Superior temporal gyrus (tissue), 1 donor: ENCODE measurements around the gene GTF2I.
"Not testable (repeated sequence)": the region's sequence is repeated elsewhere in the genome, so short reads cannot be mapped to it uniquely, and the experiment has no call there.

ENCODE experiments used
- DNase-seq: peaks from one replicate; pipeline ENCODE4 v3.0.0-alpha.2; 2016; ENCODE audit errors: extremely low spot score

The GTF2I gene

DNA sequence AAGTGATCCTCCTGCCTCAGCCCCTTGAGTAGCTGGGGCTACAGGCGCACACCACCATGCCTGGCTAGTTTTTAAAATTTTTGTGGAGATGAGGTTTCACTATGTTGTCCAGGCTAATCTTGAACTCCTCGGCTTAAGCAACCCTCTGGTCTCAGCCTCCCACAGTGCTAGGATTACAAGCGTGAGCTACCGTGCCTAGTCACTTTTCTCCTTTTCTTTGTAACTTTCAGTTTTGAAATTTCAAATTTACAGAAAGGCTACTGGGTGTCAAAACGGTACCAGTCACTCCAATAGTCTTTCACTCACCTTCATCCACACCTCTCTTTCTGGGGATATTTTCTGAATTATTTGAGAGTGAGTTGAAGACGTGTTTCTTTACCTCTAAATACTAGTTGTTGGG, 117.6 kb downstream of the GTF2I start:
- DNase-seq, result not testable (repeated sequence)

DNA sequence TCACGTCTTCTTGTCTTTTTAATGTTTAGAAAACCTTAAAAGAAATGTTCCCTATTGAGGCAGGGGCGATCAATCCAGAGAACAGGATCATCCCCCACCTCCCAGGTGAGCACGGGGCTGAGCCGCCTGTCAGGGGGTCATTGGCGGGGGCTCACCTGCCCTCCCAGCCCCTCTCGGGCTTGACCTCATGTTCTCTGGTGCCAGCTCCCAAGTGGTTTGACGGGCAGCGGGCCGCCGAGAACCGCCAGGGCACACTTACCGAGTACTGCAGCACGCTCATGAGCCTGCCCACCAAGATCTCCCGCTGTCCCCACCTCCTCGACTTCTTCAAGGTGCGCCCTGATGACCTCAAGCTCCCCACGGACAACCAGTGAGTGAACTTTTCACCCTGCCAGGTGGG, 121.5 kb downstream of the GTF2I start:
- DNase-seq, result not testable (repeated sequence)

DNA sequence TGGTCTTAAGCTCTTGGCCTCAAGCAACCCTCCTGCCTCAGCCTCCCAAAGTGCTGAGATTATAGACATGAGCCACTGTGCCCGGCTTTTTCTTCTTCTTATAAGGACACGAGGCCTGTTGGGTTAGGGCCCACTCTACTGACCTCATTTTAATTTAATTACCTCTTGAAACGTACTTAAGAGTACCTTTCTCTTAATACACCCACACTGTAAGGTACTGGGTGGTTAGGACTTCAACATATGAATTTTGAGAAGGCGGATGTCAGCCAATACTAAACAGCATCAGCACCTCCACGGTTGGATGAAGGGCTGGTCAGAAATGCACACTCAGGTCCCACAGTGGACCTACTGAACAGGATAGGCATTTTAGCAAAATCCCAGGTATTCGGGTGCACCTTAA, 124.2 kb downstream of the GTF2I start:
- DNase-seq, result not testable (repeated sequence)

DNA sequence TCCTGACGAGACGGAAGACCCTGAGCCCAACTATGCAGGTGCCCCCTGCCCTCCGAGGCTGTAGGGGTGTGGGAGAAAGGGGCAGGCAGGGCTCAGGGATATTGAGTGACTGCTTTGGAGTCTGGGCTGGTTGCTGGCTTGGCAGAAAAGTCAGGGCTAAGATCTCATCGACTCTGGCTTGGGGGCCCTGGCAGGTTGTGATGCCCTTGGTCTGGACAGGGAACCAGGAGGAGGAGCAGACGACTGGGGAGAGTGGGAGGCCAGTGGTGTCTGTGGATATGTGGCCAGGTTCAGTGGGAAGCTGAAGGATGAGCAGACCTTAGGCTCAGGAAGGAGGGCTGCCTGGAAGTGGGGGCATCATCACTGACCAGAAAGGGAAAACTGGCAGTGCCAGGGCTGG, 126.1 kb downstream of the GTF2I start:
- DNase-seq, result not testable (repeated sequence)

DNA sequence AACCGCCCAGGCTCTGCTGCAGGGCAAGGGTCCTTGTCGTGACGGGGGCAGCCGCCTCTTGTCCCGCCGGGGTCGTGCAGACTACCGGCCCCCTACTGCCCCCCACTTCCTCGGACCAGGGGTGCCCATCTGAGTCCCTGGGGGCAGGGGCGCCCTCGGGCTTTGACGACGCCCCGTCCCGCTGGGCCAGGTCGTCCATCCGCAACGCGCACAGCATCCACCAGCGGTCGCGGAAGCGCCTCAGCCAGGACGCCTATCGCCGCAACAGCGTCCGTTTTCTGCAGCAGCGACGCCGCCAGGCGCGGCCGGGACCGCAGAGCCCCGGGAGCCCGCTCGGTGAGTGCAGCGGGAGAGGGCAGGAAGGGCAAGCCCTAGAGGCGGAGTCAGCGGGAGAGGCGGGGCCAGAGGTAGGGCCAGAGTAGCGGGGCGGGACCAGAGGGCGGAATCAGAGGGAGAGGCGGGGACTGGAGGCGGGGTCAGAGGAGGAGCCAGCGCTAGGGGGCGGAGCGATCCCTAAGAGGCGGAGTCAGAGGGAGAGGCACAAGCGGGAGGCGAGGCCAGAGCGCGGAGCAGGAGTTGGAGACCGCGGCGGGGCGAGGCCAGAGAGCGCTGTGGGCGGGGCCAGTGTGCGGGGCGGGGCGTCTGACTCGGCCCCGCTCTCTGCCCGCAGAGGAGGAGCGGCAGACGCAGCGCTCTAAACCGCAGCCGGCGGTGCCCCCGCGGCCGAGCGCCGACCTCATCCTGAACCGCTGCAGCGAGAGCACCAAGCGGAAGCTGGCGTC, 131.0 kb downstream of the GTF2I start:
- DNase-seq, result peak; percentile 89

DNA sequence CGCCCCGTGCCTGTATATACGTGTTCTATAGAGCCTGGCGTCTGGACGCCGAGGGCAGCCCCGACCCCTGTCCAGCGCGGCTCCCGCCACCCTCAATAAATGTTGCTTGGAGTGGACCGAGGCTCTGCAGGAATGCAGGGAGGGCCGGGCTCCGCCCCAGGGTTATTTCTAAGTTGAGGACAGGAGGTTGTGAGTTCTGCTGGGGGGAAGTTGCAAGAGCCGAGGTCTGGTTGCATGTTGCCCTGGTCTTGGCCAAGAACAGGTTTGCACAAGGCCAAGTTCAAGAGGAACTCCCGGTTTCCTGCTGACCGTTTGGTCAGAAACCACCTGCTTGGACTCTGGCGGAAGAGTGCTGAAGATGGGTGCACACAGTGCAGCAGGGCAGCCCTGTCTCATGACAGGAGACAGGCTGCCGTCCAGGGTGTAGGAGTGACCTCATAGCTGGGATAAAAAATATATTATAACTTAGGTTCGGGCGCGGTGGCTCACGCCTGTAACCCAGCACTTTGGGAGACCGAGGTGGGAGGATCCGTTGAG, 131.8 kb downstream of the GTF2I start:
- DNase-seq, result not testable (repeated sequence)

DNA sequence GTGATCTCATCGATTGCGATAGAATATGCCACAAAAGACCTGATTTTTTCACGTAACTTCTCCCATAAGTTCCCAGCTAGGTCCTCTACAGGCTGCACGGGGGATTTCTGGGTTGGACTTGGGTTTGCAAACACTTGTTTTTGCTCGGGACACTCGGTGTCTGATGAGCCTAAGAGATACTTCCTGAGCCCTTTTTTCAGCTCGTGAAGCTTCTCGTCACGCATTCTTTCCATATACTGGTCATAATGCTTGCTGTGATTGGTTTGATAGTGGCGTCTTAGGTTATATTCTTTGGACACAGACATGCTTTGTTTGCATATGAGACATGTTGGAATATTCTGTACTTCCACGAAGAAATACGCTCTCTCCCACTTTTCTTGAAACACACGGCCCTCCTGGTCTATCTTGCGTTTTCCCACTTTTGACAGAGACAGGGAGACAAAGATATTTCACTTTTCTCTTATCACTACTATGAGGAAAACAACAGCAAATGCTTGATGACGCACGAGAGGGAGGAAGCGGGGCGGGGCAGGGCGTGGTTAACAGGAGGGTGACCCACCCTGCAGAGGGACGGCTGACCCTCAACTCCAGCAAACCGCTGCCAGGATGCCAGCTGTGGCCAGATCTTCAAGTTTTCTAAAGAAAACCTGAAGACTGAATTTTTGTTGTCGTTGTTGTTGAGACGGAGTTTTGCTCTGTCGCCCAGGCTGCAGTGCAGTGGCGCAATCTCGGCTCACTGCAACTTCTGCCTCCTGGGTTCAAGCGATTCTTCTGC, 140.5 kb downstream of the GTF2I start:
- not testable (repeated sequence) for DNase-seq

DNA sequence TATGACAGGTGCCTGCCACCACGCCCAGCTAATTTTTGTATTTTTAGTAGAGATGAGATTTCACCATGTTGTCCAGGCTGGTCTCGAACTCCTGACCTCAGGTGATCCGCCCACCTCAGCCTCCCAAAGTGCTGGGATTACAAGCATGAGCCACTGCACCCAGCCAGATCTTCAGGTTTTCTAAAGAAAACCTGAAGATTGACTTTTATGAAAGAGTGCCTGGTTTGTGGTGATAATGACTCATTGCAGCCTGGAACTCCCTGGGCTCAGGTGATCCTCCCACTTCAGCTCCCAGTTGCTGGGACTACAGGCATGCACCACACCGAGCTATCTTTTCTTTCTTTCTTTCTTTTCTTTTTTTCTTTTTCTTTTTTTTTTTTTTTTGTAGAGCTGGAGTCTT, 141.1 kb downstream of the GTF2I start:
- DNase-seq, result not testable (repeated sequence)
